ENCODE measurements around the gene SRP9.
"Not testable (repeated sequence)": the region's sequence is repeated elsewhere in the genome, so short reads cannot be mapped to it uniquely, and the experiment has no call there.

SRP9 gene

DNA sequence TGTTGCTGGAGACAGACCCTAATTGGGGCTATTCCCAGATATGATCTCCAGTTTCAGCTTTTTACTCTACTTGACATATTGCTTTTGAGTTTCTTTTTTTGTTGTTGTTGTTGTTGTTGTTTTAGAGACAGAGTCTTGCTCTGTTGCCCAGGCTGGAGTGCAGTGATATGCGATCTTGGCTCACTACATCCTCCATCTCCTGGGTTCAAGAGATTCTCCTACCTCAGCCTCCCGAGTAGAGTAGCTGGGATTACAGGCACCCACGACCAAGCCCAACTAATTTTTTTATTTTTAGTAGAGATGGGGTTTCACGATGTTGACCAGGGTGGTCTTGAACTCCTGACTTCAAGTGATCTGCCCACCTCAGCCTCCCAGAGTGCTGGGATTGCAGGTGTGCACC is 1.3 kb upstream of the SRP9 start:
- DNase-seq (ENCODE audit: low spot score), result no peak

GRCh38 chr1:225777058-225777582 is 506 bp upstream of the SRP9 start:
- no peak for DNase-seq (ENCODE audit: low spot score)

DNA sequence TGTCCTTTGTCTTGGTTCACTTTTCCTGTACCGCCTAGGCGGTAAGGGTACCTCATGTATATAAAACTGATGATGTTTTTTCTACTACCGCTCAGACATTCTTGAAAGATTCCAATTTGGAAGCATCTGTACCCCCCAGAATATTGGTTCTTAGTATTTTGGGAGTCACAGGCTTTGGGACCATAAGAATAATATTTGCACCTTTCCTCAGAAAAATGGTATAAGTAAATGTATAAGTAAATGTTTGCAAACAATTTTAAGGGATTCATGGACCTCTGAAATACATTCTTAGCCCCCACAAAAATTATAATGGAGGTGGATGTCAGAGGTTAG is 677 bp downstream of the SRP9 start:
- no peak for DNase-seq (ENCODE audit: low spot score)

- DNase-seq (ENCODE audit: low spot score), result not testable (repeated sequence)
These were observed 1.5 kb downstream of the SRP9 start for GRCh38 chr1:225779165-225779564.

DNA sequence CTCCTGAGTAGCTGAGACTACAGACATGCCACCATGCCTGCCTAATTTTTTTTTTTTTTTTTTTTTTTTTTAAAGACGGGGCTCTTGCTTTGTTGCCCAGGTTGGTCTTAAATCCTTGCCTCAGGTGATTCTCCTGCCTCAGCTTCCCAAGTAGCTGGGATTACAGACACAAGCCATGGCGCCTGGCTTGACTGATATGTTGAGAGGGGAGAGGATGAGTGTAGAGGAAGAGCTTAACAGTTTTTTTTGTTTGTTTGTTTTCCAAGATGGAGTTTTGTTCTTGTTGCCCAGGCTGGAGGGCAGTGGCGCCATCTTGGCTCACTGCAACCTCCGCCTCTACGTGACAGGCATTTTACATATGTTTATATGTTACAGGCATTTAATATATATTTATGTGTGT is 2.5 kb downstream of the SRP9 start:
- no peak for DNase-seq (ENCODE audit: low spot score)

DNA sequence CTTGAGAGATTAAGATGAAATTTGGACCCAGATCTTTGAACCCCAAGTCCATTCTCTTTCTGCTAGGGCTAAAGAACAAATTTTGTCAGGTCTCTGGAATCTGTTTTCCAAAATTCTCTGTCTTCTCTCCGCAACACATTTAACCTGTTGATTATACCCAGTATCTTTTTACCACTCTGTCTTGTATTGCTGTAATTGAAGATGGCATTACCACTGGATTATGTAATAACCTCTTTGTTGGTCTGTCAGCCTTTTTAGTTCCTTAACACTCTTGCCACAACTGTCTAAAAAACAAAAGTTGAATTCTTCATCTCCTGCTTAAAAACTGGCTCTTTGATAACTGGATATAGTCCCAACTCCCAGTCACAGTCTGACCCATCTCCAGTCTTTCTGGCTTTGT is 3.0 kb downstream of the SRP9 start:
- no peak for DNase-seq (ENCODE audit: low spot score)

- not testable (repeated sequence) for DNase-seq (ENCODE audit: low spot score)
These were observed 11.5 kb downstream of the SRP9 start for GRCh38 chr1:225789142-225789541.

GRCh38 chr1:225794954-225795353 is 17.3 kb downstream of the SRP9 start:
- no peak for DNase-seq (ENCODE audit: low spot score)

DNA sequence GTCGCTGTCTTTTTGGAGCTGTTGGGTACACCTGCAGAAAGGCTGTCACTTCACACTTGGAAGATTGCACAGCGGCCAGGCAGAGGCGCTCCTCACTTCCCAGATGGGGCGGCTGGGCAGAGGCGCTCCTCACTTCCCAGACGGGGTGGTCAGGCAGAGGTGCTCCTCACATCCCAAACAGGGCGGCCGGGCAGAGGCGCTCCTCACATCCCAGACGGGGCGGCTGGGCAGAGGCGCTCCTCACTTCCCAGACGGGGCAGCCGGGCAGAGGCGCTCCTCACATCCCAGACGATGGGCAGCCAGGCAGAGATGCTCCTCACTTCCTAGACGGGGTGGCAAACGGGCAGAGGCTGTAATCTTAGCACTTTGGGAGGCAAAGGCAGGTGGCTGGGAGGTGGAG is 18.5 kb downstream of the SRP9 start:
- DNase-seq (ENCODE audit: low spot score), result not testable (repeated sequence)

GRCh38 chr1:225801146-225801545 is 23.5 kb downstream of the SRP9 start:
- not testable (repeated sequence) for DNase-seq (ENCODE audit: low spot score)

GRCh38 chr1:225806249-225806648 is 28.6 kb downstream of the SRP9 start:
- DNase-seq (ENCODE audit: low spot score), result no peak

DNA sequence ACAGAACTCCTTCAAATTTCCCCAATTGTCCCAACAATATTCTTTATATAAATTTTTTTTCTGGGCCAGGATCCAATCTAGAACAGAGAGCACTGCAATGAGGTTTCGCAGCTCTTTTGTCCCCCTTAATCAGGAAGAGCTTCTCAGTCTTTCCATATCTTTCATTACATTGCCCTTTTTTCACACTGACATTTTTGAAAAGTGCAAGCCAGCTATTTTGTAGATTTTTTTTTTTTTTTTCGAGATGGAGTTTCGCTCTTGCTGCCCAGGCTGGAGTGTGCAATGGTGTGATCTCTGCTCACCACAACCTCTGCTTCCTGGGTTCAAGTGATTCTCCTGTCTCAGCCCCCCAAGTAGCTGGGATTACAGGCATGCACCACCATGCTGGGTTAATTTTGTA is 29.1 kb downstream of the SRP9 start:
- not testable (repeated sequence) for DNase-seq (ENCODE audit: low spot score)

DNA sequence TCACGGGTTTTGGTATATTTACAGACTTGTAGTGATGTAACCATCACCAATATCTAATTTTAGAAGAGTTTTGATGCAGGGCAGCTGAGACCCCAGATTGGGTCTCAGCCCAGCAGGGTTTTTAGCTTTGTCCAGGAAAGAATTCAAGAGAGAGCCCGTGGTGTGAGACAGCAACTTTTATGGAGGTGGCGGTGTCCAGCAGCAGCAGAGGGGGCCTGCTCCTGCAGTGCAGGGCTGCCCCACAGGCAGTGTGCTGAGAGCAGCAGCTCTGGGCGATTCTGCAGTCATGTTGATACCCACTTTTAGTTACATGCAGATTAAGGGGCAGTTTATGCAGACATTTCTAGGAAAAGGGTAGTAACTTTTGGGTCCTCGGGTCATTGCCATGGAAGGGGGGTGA is 30.5 kb downstream of the SRP9 start:
- DNase-seq (ENCODE audit: low spot score), result no peak

- peak; percentile 98 for DNase-seq (ENCODE audit: low spot score)
These were observed 32.4 kb downstream of the SRP9 start, which contains the start of gene EPHX1 for GRCh38 chr1:225809842-225810578. Gene EPHX1, plus strand, starts transcription at chr1:225810124. Its CDS starts 18,606 bp downstream, at chr1:225828730.

DNA sequence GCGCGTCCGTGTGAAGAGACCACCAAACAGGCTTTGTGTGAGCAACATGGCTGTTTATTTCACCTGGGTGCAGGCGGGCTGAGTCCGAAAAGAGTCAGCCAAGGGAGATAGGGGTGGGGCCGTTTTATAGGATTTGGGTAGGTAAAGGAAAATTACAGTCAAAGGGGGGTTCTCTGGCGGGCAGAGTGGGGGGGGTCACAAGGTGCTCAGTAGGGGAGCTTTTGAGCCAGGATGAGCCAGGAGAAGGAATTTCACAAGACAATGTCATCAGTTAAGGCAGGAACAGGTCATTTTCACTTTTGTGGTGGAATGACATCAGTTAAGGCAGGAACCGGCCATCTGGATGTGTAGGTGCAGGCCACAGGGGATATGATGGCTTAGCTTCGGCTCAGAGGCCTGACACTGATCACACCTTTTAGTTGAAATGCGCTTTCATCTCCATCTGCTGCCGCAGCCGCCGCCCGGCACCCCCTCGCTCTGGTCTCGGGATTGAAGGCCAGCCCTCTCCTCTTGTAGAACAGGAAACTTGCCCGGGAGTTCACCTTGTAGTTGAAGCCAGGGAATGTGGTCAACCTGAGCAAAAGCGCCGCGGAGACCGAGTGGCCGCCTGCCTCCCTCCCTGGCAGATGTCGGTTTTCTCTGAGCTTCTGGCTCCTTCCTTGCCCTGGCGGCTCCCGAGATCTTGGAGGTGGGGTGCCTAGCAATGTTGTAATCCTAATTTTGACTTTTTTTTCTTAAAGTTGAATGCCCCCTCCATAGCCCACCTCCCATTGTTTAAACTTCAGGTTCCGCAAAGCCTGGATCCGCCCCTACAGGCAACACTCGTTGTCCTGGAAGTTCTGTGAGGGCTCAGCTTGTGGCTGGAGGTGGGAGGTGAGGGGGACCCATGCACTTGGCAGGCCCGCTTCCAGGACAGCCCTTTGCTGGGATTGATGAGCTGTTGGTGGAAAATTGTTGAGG is 33.2 kb downstream of the SRP9 start:
- DNase-seq (ENCODE audit: low spot score), result not testable (repeated sequence)

- DNase-seq (ENCODE audit: low spot score), result no peak
These were observed 34.2 kb downstream of the SRP9 start for GRCh38 chr1:225811622-225812487.

DNA sequence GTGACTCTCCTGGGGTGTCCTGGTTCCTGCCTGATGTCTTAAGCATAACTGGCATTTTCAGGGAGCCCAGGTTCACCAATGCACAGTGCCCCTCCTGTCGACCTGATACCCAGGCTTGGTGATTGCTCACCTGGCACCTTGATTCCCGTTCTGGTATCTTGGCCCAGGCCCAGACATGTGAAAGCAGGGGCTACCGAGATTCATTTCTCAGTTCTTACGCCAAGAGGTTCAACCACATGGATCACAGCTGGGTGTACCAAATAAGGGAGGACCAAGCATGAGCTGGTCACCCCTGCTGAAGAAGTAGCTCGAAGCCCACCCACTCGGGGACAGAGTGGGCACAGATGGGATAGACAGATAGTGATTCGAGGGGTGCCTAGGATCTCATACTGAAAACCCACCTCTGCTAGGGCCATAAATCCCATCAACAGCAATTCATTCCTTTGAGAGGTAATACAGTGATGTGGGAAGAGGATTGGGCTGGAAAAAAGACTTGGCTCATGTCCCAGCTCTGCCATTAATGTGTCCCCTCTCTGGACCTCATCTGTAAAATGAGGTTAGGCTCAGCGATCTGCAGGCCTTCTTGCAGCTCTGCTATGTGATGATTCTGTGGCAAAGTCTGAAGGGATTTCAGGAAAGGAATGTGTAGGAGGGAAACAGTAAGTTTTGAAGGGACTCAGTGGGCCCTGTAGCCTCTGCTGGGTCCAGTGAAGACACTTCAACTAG is 35.0 kb downstream of the SRP9 start:
- DNase-seq (ENCODE audit: low spot score), result peak; percentile 39

- peak; percentile 78 for DNase-seq (ENCODE audit: low spot score)
These were observed 35.8 kb downstream of the SRP9 start for GRCh38 chr1:225813214-225813964.

DNA sequence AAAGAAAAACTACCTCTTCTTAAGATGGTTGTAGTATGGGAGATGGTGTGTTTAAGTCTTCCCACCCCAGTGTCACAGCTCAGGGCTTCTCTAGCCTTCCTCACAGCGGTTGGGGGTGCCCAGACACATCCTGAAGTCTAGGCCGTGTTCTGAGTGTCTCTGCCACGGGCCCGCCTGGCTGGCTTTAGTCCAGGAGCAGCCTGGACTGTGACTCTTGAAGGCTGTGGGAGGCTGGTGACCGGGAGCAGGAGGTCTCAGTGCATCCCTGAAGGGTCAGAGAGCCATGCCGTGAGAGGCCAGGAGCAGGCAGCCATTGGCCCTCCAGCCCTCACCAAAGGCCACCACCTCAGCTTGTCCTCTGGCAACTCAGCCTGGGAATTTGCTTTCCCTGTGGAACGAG is 36.8 kb downstream of the SRP9 start:
- DNase-seq (ENCODE audit: low spot score), result no peak

- not testable (repeated sequence) for DNase-seq (ENCODE audit: low spot score)
These were observed 37.5 kb downstream of the SRP9 start for GRCh38 chr1:225815090-225815489.

Measured in hepatic stellate cell (primary cell).